NCI-H748 (cell line): Measurements from ENCODE around the gene PTPN14.
A peak's percentile ranks its signal among the peaks of the same experiment; 100 is the strongest.
"Not testable (repeated sequence)": the region's sequence is repeated elsewhere in the genome, so short reads cannot be mapped to it uniquely, and the experiment has no call there.

Experiments used
- DNase-seq: peaks from one replicate; lab custom pipeline; 2025; ENCODE audit not compliant: unreplicated experiment; lab: John Stamatoyannopoulos, UW

Gene PTPN14

GRCh38 chr1:214551436-214552173 is at the start of gene PTPN14:
TSS of gene PTPN14 (minus strand) at chr1:214551602. CDS start at chr1:214464803, 86,799 bp downstream.
- peak; percentile 32 for DNase-seq

GRCh38 chr1:214593158-214593557 is 41.8 kb upstream of the PTPN14 start:
- no peak for DNase-seq

- DNase-seq = not testable (repeated sequence)
Measured at GRCh38 chr1:214591918-214592317, 40.5 kb upstream of the PTPN14 start.

- no peak for DNase-seq
Measured at GRCh38 chr1:214590696-214591095, 39.3 kb upstream of the PTPN14 start.

- no peak for DNase-seq
Measured at GRCh38 chr1:214588963-214589597, 37.7 kb upstream of the PTPN14 start.

- peak; percentile 25 for DNase-seq
Measured at GRCh38 chr1:214587165-214587564, 35.8 kb upstream of the PTPN14 start.

- DNase-seq = no peak
Measured at GRCh38 chr1:214586621-214587020, 35.2 kb upstream of the PTPN14 start.

GRCh38 chr1:214584805-214585766 is 33.7 kb upstream of the PTPN14 start:
- peak; percentile 25 for DNase-seq

GRCh38 chr1:214583824-214584554 is 32.6 kb upstream of the PTPN14 start:
- no peak for DNase-seq

- DNase-seq = no peak
Measured at GRCh38 chr1:214583113-214583512, 31.7 kb upstream of the PTPN14 start.

GRCh38 chr1:214582289-214582891 is 31.0 kb upstream of the PTPN14 start:
- DNase-seq = no peak

GRCh38 chr1:214581785-214582184 is 30.4 kb upstream of the PTPN14 start:
- no peak for DNase-seq

- no peak for DNase-seq
Measured at GRCh38 chr1:214579183-214579582, 27.8 kb upstream of the PTPN14 start.

GRCh38 chr1:214576120-214576519 is 24.7 kb upstream of the PTPN14 start:
- not testable (repeated sequence) for DNase-seq

- no peak for DNase-seq
Measured at GRCh38 chr1:214574598-214575411, 23.4 kb upstream of the PTPN14 start.

- DNase-seq = no peak
Measured at GRCh38 chr1:214573386-214574318, 22.2 kb upstream of the PTPN14 start.

GRCh38 chr1:214571281-214571680 is 19.9 kb upstream of the PTPN14 start:
- no peak for DNase-seq

- DNase-seq = no peak
Measured at GRCh38 chr1:214570442-214570841, 19.0 kb upstream of the PTPN14 start.
